ENCODE results near the gene PRCC.
A peak's percentile ranks its signal among the peaks of the same experiment; 100 is the strongest.

Gene PRCC

GRCh38 chr1:156796340-156797097 lies 29.2 kb downstream of the PRCC start:
- no peak for DNase-seq (ENCODE audit: low read depth)

DNA sequence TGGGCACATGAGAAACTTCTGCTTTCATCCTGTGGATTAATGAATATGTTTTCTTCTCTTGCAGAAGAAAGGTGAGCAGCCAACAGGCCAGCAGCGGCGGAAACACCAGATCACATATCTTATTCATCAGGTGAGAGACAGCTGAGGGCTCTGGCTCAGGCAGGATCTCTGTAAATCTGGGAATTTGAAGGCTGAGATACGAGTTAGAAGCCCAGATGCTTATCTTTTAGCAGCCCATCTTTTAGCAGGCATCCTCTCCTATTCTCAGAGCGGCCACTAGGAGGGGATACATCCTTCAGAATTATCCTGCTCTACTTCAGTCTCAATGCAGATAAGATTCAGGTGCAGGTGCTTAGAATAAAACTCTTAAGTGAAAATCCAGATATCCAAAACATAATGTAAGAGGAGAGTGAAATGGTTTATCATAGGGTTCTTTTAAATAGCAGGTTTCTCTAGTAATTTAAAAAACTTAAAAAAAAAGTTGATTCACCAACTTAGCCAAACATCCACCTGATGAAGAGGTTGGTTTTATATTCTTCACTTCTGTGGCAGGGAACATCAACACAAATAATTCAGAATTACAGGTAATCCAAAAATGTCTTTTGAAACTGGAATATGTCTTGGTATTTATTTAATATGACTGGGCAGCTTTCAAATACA lies 30.0 kb downstream of the PRCC start:
- no peak for DNase-seq (ENCODE audit: low read depth)

- DNase-seq (ENCODE audit: low read depth): no peak
These were observed 34.2 kb downstream of the PRCC start for GRCh38 chr1:156801409-156802121.

- no peak for DNase-seq (ENCODE audit: low read depth)
These were observed 35.1 kb downstream of the PRCC start for GRCh38 chr1:156802421-156802935.

DNA sequence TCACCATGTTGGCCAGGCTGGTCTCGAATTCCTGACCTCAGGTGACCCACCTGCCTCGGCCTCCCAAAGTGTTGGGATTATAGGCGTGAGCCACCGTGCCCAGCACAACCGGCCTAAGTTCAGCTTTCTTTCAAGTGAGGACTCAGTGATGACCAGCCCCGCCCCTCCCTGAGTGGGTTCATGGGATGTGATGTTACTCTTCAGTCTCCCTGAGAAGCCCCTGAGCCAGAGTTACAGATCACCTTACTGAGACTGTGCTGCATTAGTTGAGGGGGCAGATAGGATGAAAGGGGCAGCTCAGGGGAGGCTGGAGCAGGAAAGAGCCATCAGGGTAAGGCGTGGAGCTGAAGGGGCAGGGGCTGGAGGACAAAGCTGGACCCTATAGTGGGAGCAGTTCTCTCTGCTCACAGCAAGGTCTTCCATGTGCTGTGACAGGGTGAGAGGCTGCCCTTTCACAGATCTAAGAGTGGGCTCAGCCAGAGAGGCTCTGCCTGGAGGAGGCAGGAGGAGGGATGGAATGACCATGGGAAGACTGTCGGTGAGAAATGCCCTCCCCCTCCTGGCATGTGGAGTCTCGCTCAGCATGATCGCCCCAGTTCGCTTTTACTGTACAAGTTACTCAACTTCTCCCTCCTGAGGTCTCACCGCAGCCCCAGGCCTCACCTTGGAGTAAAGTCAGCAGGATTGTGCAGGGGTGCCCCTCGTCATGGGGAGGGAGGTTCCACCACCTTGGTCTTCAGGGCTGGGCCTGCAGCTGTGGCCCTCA lies 35.9 kb downstream of the PRCC start:
- no peak for DNase-seq (ENCODE audit: low read depth)

- no peak for DNase-seq (ENCODE audit: low read depth)
These were observed 36.7 kb downstream of the PRCC start for GRCh38 chr1:156804026-156804425.

DNA sequence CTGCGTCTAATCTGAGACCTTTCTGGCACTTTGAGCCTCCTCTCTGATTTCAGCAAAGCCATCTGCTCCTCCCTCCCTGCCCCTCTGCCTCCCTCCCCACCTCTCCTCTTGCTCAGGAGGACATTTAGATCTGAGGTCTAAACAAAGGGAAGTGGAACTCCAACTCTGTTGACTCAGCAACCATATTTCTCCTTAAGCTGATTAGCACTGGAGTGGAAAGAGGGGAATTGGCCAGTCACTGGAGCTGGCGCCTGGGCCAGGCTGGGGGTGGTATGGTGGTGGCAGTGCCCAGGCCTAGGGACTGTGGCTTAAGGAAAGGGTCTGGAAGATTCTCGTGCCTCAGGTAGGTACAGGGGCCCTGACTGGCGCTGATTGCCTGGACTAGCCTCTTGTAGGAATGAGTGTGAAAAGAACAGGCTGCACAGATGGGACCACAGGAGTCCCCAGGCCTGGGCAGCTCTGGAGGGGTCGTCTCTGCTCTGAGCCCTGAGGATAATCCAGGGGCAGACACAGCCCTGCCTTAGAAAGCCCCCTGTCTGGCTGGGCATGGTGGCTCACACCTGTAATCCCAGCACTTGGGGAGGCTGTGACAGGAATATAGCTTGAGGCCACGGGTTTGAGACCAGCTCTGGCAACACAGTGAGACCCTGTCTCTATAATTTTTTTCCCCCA lies 37.4 kb downstream of the PRCC start:
- no peak for DNase-seq (ENCODE audit: low read depth)

GRCh38 chr1:156805766-156806511 lies 38.6 kb downstream of the PRCC start:
- no peak for DNase-seq (ENCODE audit: low read depth)

- DNase-seq (ENCODE audit: low read depth): no peak
These were observed 39.4 kb downstream of the PRCC start for GRCh38 chr1:156806512-156807440.

- DNase-seq (ENCODE audit: low read depth): no peak
These were observed 40.3 kb downstream of the PRCC start for GRCh38 chr1:156807627-156808026.

- no peak for DNase-seq (ENCODE audit: low read depth)
These were observed 41.1 kb downstream of the PRCC start for GRCh38 chr1:156808186-156809030.

DNA sequence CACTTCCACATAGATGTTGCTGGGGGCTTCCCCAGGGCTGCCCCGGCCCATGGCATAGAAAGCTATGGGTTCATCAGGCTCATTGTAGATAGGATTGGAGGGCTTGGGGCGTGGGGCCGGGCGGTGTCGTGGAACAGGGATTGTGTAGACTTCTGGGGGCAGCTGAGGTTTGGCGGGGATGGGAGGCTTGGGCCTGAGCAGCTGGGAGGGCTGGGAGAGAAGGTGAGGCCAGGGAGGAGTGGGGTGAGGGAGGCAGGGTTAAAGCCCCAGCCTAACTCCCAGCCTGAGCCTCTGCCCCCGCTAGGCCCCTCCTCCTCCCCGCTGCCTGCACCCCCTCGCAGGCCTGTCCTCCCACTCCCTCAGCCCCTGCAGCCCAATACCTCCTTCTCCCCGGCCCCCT lies 41.9 kb downstream of the PRCC start:
- DNase-seq (ENCODE audit: low read depth): no peak

DNA sequence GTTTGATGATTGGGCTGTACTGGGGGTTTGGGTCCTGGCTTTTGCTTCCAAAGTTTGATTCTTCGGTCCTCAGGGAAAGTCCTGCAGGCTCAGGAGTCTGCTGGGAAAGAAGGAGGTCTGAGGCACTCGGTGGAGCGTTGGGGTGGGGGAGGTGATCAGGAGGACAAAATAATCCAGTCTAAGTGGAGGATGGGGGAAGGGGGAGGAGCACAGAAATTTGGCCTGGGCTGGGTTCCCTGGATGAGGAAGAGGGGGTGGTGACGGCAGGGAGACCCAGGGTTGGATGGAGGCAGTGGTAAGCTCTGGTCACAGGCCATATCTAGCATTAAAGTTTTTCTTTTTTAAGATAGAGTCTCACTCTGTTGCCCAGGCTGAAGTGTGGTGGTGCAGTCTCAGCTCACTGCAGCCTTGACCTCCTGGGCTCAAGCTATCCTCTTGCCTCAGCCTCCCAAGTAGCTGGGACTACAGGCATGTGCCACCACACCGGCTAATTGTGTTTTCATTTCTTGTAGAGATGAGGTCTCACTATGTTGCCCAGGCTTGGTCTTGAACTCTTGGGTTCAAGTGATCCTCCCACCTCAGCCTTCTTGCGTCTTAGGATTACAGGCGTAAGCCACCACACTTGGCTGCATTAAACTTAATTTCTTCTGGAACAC lies 42.5 kb downstream of the PRCC start:
- DNase-seq (ENCODE audit: low read depth): no peak

DNA sequence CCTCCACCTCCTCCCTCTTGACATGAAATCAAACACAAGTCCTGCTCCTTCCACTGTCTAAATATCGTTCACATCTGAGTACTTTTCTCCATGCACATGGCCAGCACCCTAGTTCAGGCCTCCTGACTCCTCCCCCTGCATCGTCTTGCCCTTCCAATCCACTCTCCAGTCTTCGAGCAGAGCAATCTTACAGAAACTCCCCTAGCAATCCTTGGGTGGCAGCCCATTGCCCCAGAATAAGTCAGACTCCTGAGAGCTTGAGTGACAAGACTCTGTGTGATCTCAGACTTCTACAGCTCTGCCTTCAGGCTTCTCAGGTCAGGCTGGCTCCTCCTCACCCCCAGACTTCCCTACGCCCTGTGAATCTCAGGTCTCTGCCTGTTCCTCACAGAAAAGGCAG lies 43.8 kb downstream of the PRCC start:
- no peak for DNase-seq (ENCODE audit: low read depth)

DNA sequence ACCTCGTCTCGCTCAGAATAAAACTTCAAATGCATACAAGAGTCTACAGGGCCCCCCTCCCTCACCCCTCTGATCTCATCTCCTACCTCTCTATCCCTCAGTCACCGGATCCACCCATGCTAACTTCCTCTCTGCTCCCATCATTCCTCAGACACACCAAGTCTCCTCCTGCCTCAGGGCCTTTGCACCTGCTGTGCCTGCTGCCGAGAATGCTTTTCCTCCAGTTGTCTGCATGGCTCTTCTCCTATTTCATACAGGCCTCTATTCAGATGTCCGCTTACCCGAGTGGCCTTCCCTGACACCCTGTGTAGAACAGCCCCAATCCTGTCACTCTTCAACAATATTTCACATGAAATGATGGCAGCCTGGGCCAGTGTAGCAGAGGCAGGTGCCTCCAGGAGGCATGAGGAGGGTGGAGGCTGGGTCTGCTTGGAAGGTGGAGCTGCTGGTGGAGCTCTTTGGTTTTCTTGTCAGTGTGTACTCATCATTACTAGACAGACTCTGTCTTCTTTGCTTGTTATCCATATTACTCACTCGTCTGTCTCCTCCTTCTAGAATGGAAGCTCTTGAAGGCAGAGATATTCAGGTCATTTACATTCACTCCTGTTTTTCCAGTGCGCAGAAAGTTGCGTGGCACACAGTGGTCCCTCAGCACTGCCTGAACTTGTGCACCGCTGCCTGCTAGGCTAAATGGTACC lies 45.1 kb downstream of the PRCC start:
- no peak for DNase-seq (ENCODE audit: low read depth)

- no peak for DNase-seq (ENCODE audit: low read depth)
These were observed 46.0 kb downstream of the PRCC start for GRCh38 chr1:156813298-156813697.

GRCh38 chr1:156813750-156814570 lies 46.6 kb downstream of the PRCC start:
- peak; percentile 56 for DNase-seq (ENCODE audit: low read depth)

All from stimulated activated CD8-positive, alpha-beta memory T cell treated with anti-CD3 and anti-CD28 coated beads, Interleukin-12 subunit alpha, Interleukin-12 subunit beta, amount 100 ng/mL, for 1 hour (primary cell).